HL-60/S4 treated with phorbol 12-myristate 13-acetate at 8.2 ng/mL for 4 days and 3 days (cell line): ENCODE measurements around the gene PCSK5.
"Not testable (repeated sequence)": the region's sequence is repeated elsewhere in the genome, so short reads cannot be mapped to it uniquely, and the experiment has no call there.

Experiments used
- in situ Hi-C: fragments of 300-500 bp; cut with MboI; formaldehyde crosslinking; loops from 2 replicates; pipeline ENCODE4 v1.15.0; 2022; ENCODE audit warnings: low sequenced_read_pairs

Gene PCSK5

GRCh38 chr9:76296561-76297310, 406.3 kb downstream of the PCSK5 start:
- in situ Hi-C loops, result no loop called here

GRCh38 chr9:76297721-76298239, 407.3 kb downstream of the PCSK5 start:
- in situ Hi-C loops, result no loop called here

- in situ Hi-C loops, result no loop called here
These were observed 408.2 kb downstream of the PCSK5 start for GRCh38 chr9:76298521-76299144.

GRCh38 chr9:76302543-76302942, 412.1 kb downstream of the PCSK5 start:
- in situ Hi-C loops, result no loop called here

DNA sequence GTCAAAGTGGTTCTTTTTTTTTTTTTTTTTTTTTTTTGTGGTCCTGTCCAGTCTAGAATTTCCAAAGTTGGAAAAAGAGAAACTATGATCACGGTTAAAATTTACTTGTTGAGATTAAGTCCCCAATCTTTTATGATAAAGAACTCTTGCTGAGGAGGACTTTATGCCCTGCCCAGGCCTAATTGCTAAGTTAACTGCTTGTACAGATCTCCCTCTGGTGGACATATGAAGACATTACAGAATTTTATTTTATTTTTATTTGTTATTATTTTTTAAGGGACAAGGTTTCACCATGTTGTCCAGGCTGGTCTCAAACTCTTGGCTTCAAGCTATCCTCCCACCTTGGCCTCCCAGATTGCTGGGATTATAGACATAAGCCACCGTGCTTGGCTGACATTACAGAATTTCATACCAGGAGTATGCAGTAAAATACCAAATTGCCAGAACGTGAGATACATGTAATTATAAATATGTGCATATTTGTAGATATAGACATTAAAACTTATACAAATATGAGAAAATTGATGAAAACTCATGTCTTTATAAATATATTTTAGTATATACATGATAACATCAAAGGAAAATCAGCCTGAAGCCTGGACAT, 412.6 kb downstream of the PCSK5 start:
- in situ Hi-C loops, result no loop called here

GRCh38 chr9:76307047-76307446, 416.6 kb downstream of the PCSK5 start:
- in situ Hi-C loops, result not testable (repeated sequence)

DNA sequence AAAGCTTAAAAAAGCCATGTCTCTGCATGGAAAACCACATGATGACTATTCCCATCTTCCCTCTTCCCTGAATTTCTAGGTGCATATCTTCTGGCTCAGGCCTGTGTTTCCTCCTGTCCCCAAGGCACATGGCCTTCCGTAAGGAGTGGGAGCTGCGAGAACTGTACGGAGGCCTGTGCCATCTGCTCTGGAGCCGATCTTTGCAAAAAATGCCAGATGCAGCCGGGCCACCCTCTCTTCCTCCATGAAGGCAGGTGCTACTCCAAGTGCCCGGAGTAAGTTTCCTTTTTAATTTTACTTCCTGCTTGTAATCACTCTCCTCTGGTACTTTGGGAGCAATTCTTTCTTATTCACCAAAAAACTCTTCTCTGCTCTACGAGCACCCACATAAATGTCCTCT, 420.1 kb downstream of the PCSK5 start:
- in situ Hi-C loops, result no loop called here

- in situ Hi-C loops, result no loop called here
These were observed 420.5 kb downstream of the PCSK5 start for GRCh38 chr9:76310991-76311390.

GRCh38 chr9:76311537-76311936, 421.1 kb downstream of the PCSK5 start:
- in situ Hi-C loops, result no loop called here

DNA sequence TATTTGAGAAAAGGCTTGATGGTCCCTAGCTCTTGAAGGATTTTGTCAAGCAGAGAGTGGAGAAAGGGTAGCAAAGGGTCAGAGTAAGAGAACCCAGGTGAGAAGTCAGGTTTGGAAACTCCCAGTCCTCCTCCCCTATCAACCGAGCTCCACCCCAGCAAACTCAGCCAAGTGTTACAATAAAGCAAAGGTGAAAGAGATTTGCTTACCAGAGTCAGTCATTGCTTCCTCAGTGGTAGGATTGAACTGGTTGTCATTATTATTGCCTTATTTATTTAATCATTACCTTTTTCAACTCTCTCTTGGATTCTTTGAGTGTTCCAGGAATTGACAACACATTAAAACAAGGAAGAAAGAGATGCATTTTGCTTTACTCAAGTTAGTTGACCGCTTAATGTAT, 423.3 kb downstream of the PCSK5 start:
- in situ Hi-C loops, result no loop called here

DNA sequence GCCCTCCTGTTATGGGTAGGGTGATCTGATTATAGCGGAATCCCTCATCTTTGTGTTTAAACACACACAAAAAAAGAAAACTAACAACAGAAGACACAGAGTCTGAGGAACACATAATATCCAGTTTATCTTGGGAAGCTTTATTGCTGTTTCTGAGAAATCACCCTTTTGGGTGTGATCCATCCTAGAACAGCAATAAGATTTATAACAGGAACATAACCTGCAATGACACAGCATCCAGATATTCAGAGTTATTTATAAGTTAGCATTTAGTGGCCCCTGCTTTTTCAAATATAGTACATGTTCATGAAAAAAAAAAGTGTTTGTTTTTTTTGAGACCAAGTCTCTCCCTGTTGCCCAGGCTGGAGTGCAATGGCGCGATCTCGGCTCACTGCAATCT, 423.8 kb downstream of the PCSK5 start:
- in situ Hi-C loops, result no loop called here

GRCh38 chr9:76316069-76316468, 425.6 kb downstream of the PCSK5 start:
- in situ Hi-C loops, result no loop called here

DNA sequence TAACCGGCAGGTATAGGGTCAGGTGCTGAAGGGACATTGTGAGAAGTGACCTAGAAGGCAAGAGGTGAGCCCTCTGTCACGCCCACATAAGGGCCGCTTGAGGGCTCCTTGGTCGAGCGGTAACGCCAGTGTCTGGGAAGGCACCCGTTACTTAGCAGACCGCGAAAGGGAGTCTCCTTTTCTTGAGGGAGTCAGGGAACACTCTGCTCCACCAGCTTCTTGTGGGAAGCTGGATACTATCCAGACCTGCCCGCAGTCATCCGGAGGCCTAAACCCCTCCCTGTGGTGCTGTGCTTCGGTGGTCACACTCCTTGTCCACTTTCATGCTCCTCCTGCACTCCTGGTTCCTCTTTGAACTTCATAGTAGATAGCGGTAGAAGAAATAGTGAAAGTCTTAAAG, 429.0 kb downstream of the PCSK5 start:
- in situ Hi-C loops, result not testable (repeated sequence)

DNA sequence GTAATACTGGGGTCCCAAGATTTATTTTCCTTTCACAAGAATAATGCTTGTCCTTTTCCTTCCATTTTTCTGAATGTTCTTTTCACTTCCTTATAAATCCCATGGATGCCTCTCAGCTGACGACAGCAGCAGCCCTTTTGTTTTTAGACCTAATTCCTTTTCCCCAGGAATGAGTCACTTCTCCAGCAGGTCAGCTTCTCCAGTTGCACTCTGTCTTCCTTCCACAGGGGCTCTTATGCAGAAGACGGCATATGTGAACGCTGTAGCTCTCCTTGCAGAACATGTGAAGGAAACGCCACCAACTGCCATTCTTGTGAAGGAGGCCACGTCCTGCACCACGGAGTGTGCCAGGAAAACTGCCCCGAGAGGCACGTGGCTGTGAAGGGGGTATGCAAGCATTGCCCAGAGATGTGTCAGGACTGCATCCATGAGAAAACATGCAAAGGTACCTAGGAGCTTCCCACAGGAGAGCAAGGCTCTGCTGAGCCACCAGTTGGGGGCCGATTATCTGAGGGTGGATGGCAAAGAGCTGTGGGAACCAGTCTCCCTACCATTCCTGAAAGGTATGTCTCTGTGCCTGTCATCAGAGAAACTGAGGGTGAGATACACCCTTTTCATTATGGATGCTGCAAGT, 430.8 kb downstream of the PCSK5 start:
- in situ Hi-C loops, result no loop called here

GRCh38 chr9:76322810-76323209, 432.3 kb downstream of the PCSK5 start:
- in situ Hi-C loops, result no loop called here

- in situ Hi-C loops, result no loop called here
These were observed 433.0 kb downstream of the PCSK5 start for GRCh38 chr9:76323490-76323889.

DNA sequence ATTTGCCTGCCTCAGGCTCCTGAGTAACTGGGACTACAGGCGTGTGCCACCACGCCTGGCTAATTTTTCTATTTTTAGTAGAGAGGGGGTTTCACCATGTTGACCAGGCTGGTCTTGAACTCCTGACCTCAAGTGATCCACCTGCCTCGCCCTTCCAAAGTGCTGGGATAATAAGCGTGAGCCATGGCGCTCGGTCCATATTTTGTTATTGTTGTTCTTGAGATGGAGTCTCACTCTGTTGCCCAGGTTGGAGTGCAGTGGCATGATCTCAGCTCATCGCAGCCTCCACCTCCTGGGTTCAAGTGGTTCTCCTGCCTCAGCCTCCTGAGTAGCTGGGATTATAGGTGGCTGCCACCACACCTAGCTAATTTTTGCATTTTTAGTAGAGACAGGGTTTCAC, 433.6 kb downstream of the PCSK5 start:
- in situ Hi-C loops, result not testable (repeated sequence)

DNA sequence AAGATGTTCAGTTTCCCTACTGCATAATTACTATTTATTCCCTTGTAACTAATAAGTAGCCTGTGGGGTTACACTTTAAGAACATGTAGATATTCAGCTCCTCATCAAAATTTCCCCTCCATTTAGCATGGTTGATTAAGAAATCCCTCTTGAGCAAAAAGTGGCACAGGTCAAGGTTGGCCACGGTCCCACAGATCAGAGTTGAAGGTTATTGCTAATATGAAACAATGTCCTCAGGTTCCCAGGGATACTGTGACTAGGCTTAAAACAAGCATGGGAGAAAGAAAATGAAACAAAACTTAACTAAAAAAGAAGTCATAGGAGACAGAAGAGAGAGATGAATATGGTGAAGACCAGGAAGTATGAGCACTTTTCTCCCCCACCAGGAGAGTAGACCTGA, 439.6 kb downstream of the PCSK5 start:
- in situ Hi-C loops, result no loop called here

GRCh38 chr9:76333388-76333787, 442.9 kb downstream of the PCSK5 start:
- in situ Hi-C loops, result no loop called here

DNA sequence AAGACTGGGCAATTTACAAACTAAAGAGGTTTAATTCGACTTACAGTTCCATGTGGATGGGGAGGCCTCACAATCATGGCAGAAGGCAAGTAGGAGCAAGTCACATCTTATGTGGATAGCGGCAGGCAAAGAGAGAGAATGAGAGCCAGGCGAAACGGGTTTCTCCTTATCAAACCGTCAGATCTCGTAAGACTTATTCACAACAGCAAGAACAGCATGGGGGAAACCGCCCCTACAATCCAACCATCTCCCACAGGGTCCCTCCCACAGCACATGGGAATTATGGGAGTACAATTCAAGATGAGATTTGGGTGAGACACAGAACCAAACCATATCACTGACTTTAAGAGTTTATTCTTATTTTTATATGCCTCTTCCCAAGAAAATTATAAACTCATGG, 443.5 kb downstream of the PCSK5 start:
- in situ Hi-C loops, result no loop called here

- in situ Hi-C loops, result no loop called here
These were observed 445.6 kb downstream of the PCSK5 start for GRCh38 chr9:76336027-76336426.

DNA sequence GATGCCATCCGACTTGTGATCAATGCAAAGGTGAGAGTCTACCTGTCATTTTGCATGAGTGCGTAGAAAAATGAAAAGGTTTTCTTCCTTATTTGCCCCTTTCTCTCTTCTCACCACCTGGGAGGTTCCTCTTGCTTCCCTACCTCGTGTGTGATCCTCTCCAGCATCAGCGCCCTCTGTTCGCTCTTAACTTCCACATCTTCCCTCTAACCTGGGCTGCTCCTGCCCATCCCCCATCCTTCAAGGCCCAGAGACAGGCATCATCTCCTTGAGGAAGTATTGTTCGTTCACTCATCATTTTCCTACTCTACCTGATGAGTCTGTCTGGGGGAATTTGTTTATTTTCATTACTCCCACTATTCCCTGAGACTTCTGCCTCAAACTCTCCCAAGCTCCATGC, 447.9 kb downstream of the PCSK5 start:
- in situ Hi-C loops, result no loop called here
